GM19025 (cell line): ENCODE results near the gene TAAR6.
A peak's percentile ranks its signal among the peaks of the same experiment; 100 is the strongest.
"Not testable (repeated sequence)": the region's sequence is repeated elsewhere in the genome, so short reads cannot be mapped to it uniquely, and the experiment has no call there.

Source experiments
- ATAC-seq: cut with Tn5 transposase; IDR thresholded peaks from one replicate; pipeline ENCODE4 v1.9.1; 2021; ENCODE audit warnings: mild to moderate bottlenecking, low read depth, moderate library complexity; ENCODE audit not compliant: unreplicated experiment

Gene TAAR6

GRCh38 chr6:132570221-132570777, at the start of gene TAAR6:
Gene TAAR6, plus strand, starts transcription at chr6:132570322. Its CDS starts 0 bp downstream, at chr6:132570322.
- ATAC-seq: no peak

GRCh38 chr6:132520953-132521352, 49.2 kb upstream of the TAAR6 start:
- ATAC-seq: no peak

GRCh38 chr6:132524646-132525045, 45.5 kb upstream of the TAAR6 start:
- ATAC-seq: no peak

GRCh38 chr6:132525866-132526265, 44.3 kb upstream of the TAAR6 start:
- no peak for ATAC-seq

- no peak for ATAC-seq
Observed at GRCh38 chr6:132526461-132526860, 43.7 kb upstream of the TAAR6 start.

- no peak for ATAC-seq
Observed at GRCh38 chr6:132527791-132528190, 42.3 kb upstream of the TAAR6 start.

- peak; percentile 80 for ATAC-seq
Observed at GRCh38 chr6:132530293-132530974, 39.7 kb upstream of the TAAR6 start.

GRCh38 chr6:132534546-132534945, 35.6 kb upstream of the TAAR6 start:
- not testable (repeated sequence) for ATAC-seq

- ATAC-seq: no peak
Observed at GRCh38 chr6:132537145-132537544, 33.0 kb upstream of the TAAR6 start.

- ATAC-seq: no peak
Observed at GRCh38 chr6:132537977-132538376, 32.1 kb upstream of the TAAR6 start, which contains the start of gene TAAR9. Gene TAAR9, plus strand, starts transcription at chr6:132538277. Its CDS starts 13 bp downstream, at chr6:132538290.

- ATAC-seq: no peak
Observed at GRCh38 chr6:132544826-132545225, 25.3 kb upstream of the TAAR6 start.

- ATAC-seq: no peak
Observed at GRCh38 chr6:132548746-132549463, 21.2 kb upstream of the TAAR6 start.

GRCh38 chr6:132551214-132551613, 18.9 kb upstream of the TAAR6 start:
- no peak for ATAC-seq

GRCh38 chr6:132552372-132552771, 17.8 kb upstream of the TAAR6 start, which contains the start of gene TAAR8:
Gene TAAR8, plus strand, starts transcription at chr6:132552672. Its CDS starts 21 bp downstream, at chr6:132552693.
- ATAC-seq: no peak

- not testable (repeated sequence) for ATAC-seq
Observed at GRCh38 chr6:132560087-132560486, 10.0 kb upstream of the TAAR6 start.

GRCh38 chr6:132566404-132566803, 3.7 kb upstream of the TAAR6 start:
- no peak for ATAC-seq

GRCh38 chr6:132567566-132567965, 2.6 kb upstream of the TAAR6 start:
- ATAC-seq: no peak

GRCh38 chr6:132568611-132569010, 1.5 kb upstream of the TAAR6 start:
- ATAC-seq: no peak

- no peak for ATAC-seq
Observed at GRCh38 chr6:132569170-132569569, 952 bp upstream of the TAAR6 start.

- ATAC-seq: no peak
Observed at GRCh38 chr6:132571774-132572173, 1.7 kb downstream of the TAAR6 start.

- no peak for ATAC-seq
Observed at GRCh38 chr6:132584698-132585097, 14.6 kb downstream of the TAAR6 start.
